Endothelial cell of umbilical vein (primary cell): ENCODE results near the gene PKN1.

Experiments used
- CTCF ChIP-seq, 2 donors: IDR thresholded peaks; 1 replicate in 1 of 2; 2 replicates in 1 of 2; pipeline ENCODE4 v1.5.1; 2011; ENCODE audit warnings: low read length in 2 of 2, mild to moderate bottlenecking in 2 of 2, moderate library complexity in 2 of 2, control low read depth in 1 of 2, inconsistent platforms in 1 of 2, low read depth in 1 of 2; ENCODE audit not compliant: insufficient read depth in 1 of 2; ENCODE audit errors: extremely low read depth in 1 of 2
- EZH2 ChIP-seq: IDR thresholded peaks from 2 replicates; pipeline ENCODE4 v1.6.1; 2012; ENCODE audit warnings: borderline replicate concordance, low read depth, mild to moderate bottlenecking, moderate library complexity, low read length, inconsistent platforms; ENCODE audit not compliant: severe bottlenecking
- FOS ChIP-seq: IDR thresholded peaks from 2 replicates; pipeline ENCODE4 v1.6.1; 2011; ENCODE audit warnings: mild to moderate bottlenecking, low read length, moderate library complexity, borderline replicate concordance; ENCODE audit not compliant: insufficient read depth
- GATA2 ChIP-seq: IDR thresholded peaks from 2 replicates; pipeline ENCODE4 v1.7.0; 2011; ENCODE audit warnings: low read depth, mild to moderate bottlenecking, moderate library complexity, mixed read lengths, low read length; ENCODE audit not compliant: insufficient read length, insufficient read depth
- MAX ChIP-seq: IDR thresholded peaks from 2 replicates; pipeline ENCODE4 v1.6.1; 2011; ENCODE audit not compliant: insufficient read depth, insufficient read length
- MYC ChIP-seq: IDR thresholded peaks from one replicate; pipeline ENCODE4 v1.6.1; 2011; ENCODE audit warnings: mild to moderate bottlenecking, low read depth, low read length
- POLR2A ChIP-seq: IDR thresholded peaks from 2 replicates; pipeline ENCODE4 v1.6.1; 2012; ENCODE audit warnings: low read depth, mild to moderate bottlenecking, control low read depth, low read length
- POLR2AphosphoS5 ChIP-seq: IDR thresholded peaks from 2 replicates; pipeline ENCODE4 v1.6.1; 2012; ENCODE audit warnings: low read depth, mild to moderate bottlenecking, control low read depth, low read length, moderate library complexity; ENCODE audit not compliant: insufficient read depth

- TF ChIP-seq CTCF (IDR thresholded peaks at IDR 0.05; ENCODE audit: extremely low read depth in 1 of 2, insufficient read depth in 1 of 2, low read depth in 1 of 2, low read length in 2 of 2), result no peak
- no peak for TF ChIP-seq MAX
- no peak for TF ChIP-seq EZH2
- no peak for TF ChIP-seq GATA2
- TF ChIP-seq POLR2A, result no peak
- no peak for TF ChIP-seq FOS
- TF ChIP-seq POLR2AphosphoS5, result no peak
- TF ChIP-seq MYC, result no peak
These were observed 43.2 kb downstream of the PKN1 start for GRCh38 chr19:14476327-14476672.
